H1 (cell line): ENCODE measurements around the gene HERC3. TPM values are rescaled to one million over a fixed set of nuclear protein-coding genes. Genes with fewer than 3 reads are reported as not detected.

Source experiments
- CTCF ChIA-PET: fragments of 300-600 bp; sonication (Branson Sonifier 250); formaldehyde crosslinking; loops from one replicate; lab custom pipeline; 2021; ENCODE audit not compliant: partially characterized antibody; lab: Charles Lee
- POLR2A ChIA-PET: fragments of 300-600 bp; sonication (Branson Sonifier 250); formaldehyde crosslinking; loops from one replicate; lab custom pipeline; 2021; ENCODE audit warnings: inconsistent platforms; ENCODE audit not compliant: partially characterized antibody; lab: Charles Lee
- DNase-seq, 2 experiments: peaks; one replicate each; pipeline versions ENCODE4 v3.0.0 to v3.0.0-alpha.2; 2010 to 2022; ENCODE audit warnings: low spot score in 2 of 2, low read depth in 1 of 2, mixed read lengths in 1 of 2
- FAIRE-seq: peaks from 2 replicates; lab custom pipeline; 2011; peaks lifted over from hg19 to GRCh38; lab: Jason Lieb, UNC
- H2AFZ ChIP-seq: 2 replicates; pipeline ENCODE4 v1.8.1; 2012; ENCODE audit warnings: low read length, inconsistent platforms
- H2AK5ac ChIP-seq: 2 replicates; pipeline ENCODE4 v1.6.1; 2013; ENCODE audit warnings: low read depth, low read length
- H2BK120ac ChIP-seq: replicated peaks from 2 replicates; pipeline ENCODE3; 2013; ENCODE audit warnings: low read depth, low read length, inconsistent platforms
- H2BK12ac ChIP-seq: 2 replicates; pipeline ENCODE4 v1.6.1; 2013; ENCODE audit warnings: low read depth, low read length
- H2BK15ac ChIP-seq: 2 replicates; pipeline ENCODE4 v1.6.1; 2013; ENCODE audit warnings: low read length
- H2BK20ac ChIP-seq: 2 replicates; pipeline ENCODE4 v1.6.1; 2013; ENCODE audit warnings: low read length
- H2BK5ac ChIP-seq: 2 replicates; pipeline ENCODE4 v1.6.1; 2013; ENCODE audit warnings: low read depth, low read length
- H3K14ac ChIP-seq: 2 replicates; pipeline ENCODE4 v1.6.1; 2013; ENCODE audit warnings: inconsistent platforms; ENCODE audit not compliant: insufficient read length
- H3K18ac ChIP-seq: 2 replicates; pipeline ENCODE4 v1.6.1; 2013; ENCODE audit warnings: low read length; ENCODE audit errors: extremely low read depth
- H3K23ac ChIP-seq: 2 replicates; pipeline ENCODE4 v1.6.1; 2013; ENCODE audit warnings: inconsistent platforms; ENCODE audit not compliant: insufficient read length
- H3K23me2 ChIP-seq: 2 replicates; pipeline ENCODE4 v1.6.1; 2013; ENCODE audit warnings: low read depth, low read length
- H3K27ac ChIP-seq: 2 replicates; pipeline ENCODE4 v1.6.1; 2011; ENCODE audit warnings: low read depth, low read length, inconsistent platforms
- H3K27me3 ChIP-seq, 4 experiments: replicated peaks in 1 of 4; 1 replicate in 1 of 4; 2 replicates in 3 of 4; pipeline versions ENCODE4 v1.6.1 to v1.8.1; 2011 to 2013; ENCODE audit warnings: low read length in 3 of 4, mild to moderate bottlenecking in 3 of 4, inconsistent platforms in 2 of 4, mixed read lengths in 2 of 4, moderate library complexity in 1 of 4; ENCODE audit not compliant: control insufficient read depth in 3 of 4, insufficient read depth in 3 of 4; ENCODE audit errors: extremely low read depth in 1 of 4
- H3K36me3 ChIP-seq, 4 experiments: 2 replicates each; pipeline versions ENCODE4 v1.6.1 to v1.8.1; 2011 to 2013; ENCODE audit warnings: mild to moderate bottlenecking in 4 of 4, low read length in 3 of 4, moderate library complexity in 2 of 4, control low read depth in 1 of 4, inconsistent platforms in 1 of 4; ENCODE audit not compliant: insufficient read depth in 4 of 4, control insufficient read depth in 2 of 4
- H3K4ac ChIP-seq: replicated peaks from 2 replicates; pipeline ENCODE3; 2013; ENCODE audit warnings: low read length, low read depth, mixed read lengths, inconsistent platforms; ENCODE audit not compliant: insufficient read length
- H3K4me1 ChIP-seq, 4 experiments: replicated peaks in 1 of 4; 1 replicate in 1 of 4; 2 replicates in 3 of 4; pipeline versions ENCODE4 v1.6.1 to v1.8.1; 2011 to 2013; ENCODE audit warnings: low read length in 3 of 4, inconsistent platforms in 2 of 4, mixed read lengths in 1 of 4; ENCODE audit not compliant: insufficient read depth in 4 of 4, control insufficient read depth in 3 of 4
- H3K4me2 ChIP-seq, 2 experiments: 2 replicates each; pipeline versions ENCODE4 v1.6.1 to v1.8.1; 2011 to 2013; ENCODE audit warnings: low read depth in 2 of 2, low read length in 2 of 2, control low read depth in 1 of 2, inconsistent platforms in 1 of 2, mild to moderate bottlenecking in 1 of 2; ENCODE audit not compliant: insufficient read depth in 1 of 2
- H3K4me3 ChIP-seq, 4 experiments: fragments of 200-600, 300-600 bp in 1 of 4; sonication (generic), shearing (Covaris generic), sonication (Bioruptor Twin) in 1 of 4; 2 replicates each; pipeline versions ENCODE4 v1.5.1 to v1.8.1; 2011 to 2016; ENCODE audit warnings: low read length in 4 of 4, low read depth in 3 of 4, control low read depth in 2 of 4, inconsistent platforms in 2 of 4, mild to moderate bottlenecking in 2 of 4, mixed read lengths in 1 of 4, moderate library complexity in 1 of 4; ENCODE audit not compliant: insufficient read depth in 2 of 4; ENCODE audit errors: extremely low read depth in 1 of 4
- H3K56ac ChIP-seq: replicated peaks from 2 replicates; pipeline ENCODE3; 2013; ENCODE audit warnings: low read depth, mild to moderate bottlenecking, mixed read lengths, low read length, inconsistent platforms; ENCODE audit not compliant: insufficient read length
- H3K79me1 ChIP-seq: 2 replicates; pipeline ENCODE4 v1.6.1; 2013; ENCODE audit warnings: low read depth, low read length, control low read depth
- H3K79me2 ChIP-seq, 2 experiments: 2 replicates each; pipeline versions ENCODE4 v1.6.1 to v1.8.1; 2012 to 2013; ENCODE audit warnings: low read length in 2 of 2, mild to moderate bottlenecking in 2 of 2, inconsistent platforms in 1 of 2; ENCODE audit not compliant: insufficient read depth in 2 of 2, control insufficient read depth in 1 of 2
- H3K9ac ChIP-seq, 4 experiments: replicated peaks in 1 of 4; 1 replicate in 1 of 4; 2 replicates in 3 of 4; pipeline versions ENCODE4 v1.6.1 to v1.8.1; 2011 to 2013; ENCODE audit warnings: low read depth in 3 of 4, low read length in 3 of 4, control low read depth in 2 of 4, mild to moderate bottlenecking in 2 of 4, moderate library complexity in 2 of 4, inconsistent platforms in 1 of 4; ENCODE audit errors: extremely low read depth in 1 of 4
- H3K9me3 ChIP-seq, 2 experiments: 2 replicates each; pipeline versions ENCODE4 v1.6.1 to v1.8.1; 2012 to 2013; ENCODE audit warnings: mild to moderate bottlenecking in 2 of 2, moderate library complexity in 2 of 2, control low read depth in 1 of 2, inconsistent platforms in 1 of 2, low read depth in 1 of 2, low read length in 1 of 2, mixed read lengths in 1 of 2; ENCODE audit not compliant: insufficient read depth in 2 of 2
- H4K20me1 ChIP-seq, 2 experiments: replicated peaks in 1 of 2; 2 replicates each; pipeline versions ENCODE3 to v1.8.1; 2011 to 2013; ENCODE audit warnings: inconsistent platforms in 2 of 2, low read length in 2 of 2, mild to moderate bottlenecking in 1 of 2; ENCODE audit not compliant: insufficient read depth in 2 of 2, control insufficient read depth in 1 of 2
- H4K5ac ChIP-seq: 2 replicates; pipeline ENCODE4 v1.6.1; 2013; ENCODE audit warnings: low read length, low read depth, mixed read lengths, inconsistent platforms; ENCODE audit not compliant: insufficient read length
- H4K8ac ChIP-seq: 2 replicates; pipeline ENCODE4 v1.8.0; 2013; ENCODE audit warnings: mild to moderate bottlenecking, moderate library complexity, low read length, inconsistent platforms; ENCODE audit not compliant: insufficient read depth; ENCODE audit errors: extremely low read depth
- H4K91ac ChIP-seq: replicated peaks from 2 replicates; pipeline ENCODE3; 2013; ENCODE audit warnings: low read length, mixed read lengths, inconsistent platforms; ENCODE audit not compliant: insufficient read length
- ATF3 ChIP-seq: IDR thresholded peaks from 2 replicates; pipeline ENCODE4 v1.6.1; 2011; ENCODE audit warnings: low read depth, mild to moderate bottlenecking, low read length; ENCODE audit not compliant: insufficient read depth
- GTF2F1 ChIP-seq: IDR thresholded peaks from 2 replicates; pipeline ENCODE4 v1.6.1; 2012; ENCODE audit warnings: low read depth, low read length, improper control_type of control experiment, borderline replicate concordance
- JUN ChIP-seq: IDR thresholded peaks from 2 replicates; pipeline ENCODE4 v1.6.1; 2011; ENCODE audit warnings: low read depth, mild to moderate bottlenecking, improper control_type of control experiment, low read length
- NANOG ChIP-seq: IDR thresholded peaks from 2 replicates; pipeline ENCODE4 v1.6.1; 2011; ENCODE audit warnings: low read length, low read depth, mild to moderate bottlenecking, inconsistent platforms; ENCODE audit not compliant: insufficient read depth, poor library complexity, severe bottlenecking
- RAD21 ChIP-seq, 2 experiments: IDR thresholded peaks in 1 of 2; conservative IDR thresholded peaks in 1 of 2; 2 replicates each; pipeline ENCODE4 v1.6.1; 2011; ENCODE audit warnings: low read depth in 2 of 2, low read length in 2 of 2, improper control_type of control experiment in 1 of 2, inconsistent platforms in 1 of 2, mild to moderate bottlenecking in 1 of 2, moderate library complexity in 1 of 2
- RBBP5 ChIP-seq: IDR thresholded peaks from 2 replicates; pipeline ENCODE4 v1.7.1; 2012; ENCODE audit warnings: low read depth, mild to moderate bottlenecking, inconsistent platforms, low read length, moderate library complexity, borderline replicate concordance
- SAP30 ChIP-seq: fragments of 300-600 bp; sonication (generic); IDR thresholded peaks from 2 replicates; pipeline ENCODE4 v1.7.1; 2012; ENCODE audit warnings: low read length, moderate library complexity, mild to moderate bottlenecking, inconsistent platforms; ENCODE audit not compliant: insufficient read depth, insufficient replicate concordance
- SIN3A ChIP-seq, 2 experiments: IDR thresholded peaks in 1 of 2; conservative IDR thresholded peaks in 1 of 2; 2 replicates each; pipeline ENCODE4 v1.6.1; 2011 to 2012; ENCODE audit warnings: low read length in 2 of 2, improper control_type of control experiment in 1 of 2, low read depth in 1 of 2, mild to moderate bottlenecking in 1 of 2
- SIX5 ChIP-seq: IDR thresholded peaks from 2 replicates; pipeline ENCODE4 v1.6.1; 2011; ENCODE audit warnings: mild to moderate bottlenecking, low read depth, low read length
- SUZ12 ChIP-seq: fragments of 200-600 bp; sonication (generic); IDR thresholded peaks from 2 replicates; pipeline ENCODE4 v1.6.1; 2012; ENCODE audit warnings: mild to moderate bottlenecking, inconsistent platforms, low read length, moderate library complexity, mixed read lengths
- polyA plus RNA-seq, 7 experiments: library from polyadenylated mRNA; depleted of rRNA in 3 of 7; stranded (reverse) in 5 of 7; unstranded in 2 of 7; fragments of >200 nt in 5 of 7; fragments of 200-250 nt in 2 of 7; gene quantifications; 1 replicate in 5 of 7; 2 replicates in 1 of 7; 4 replicates in 1 of 7; pipeline versions ENCODE4 v1.2.1 to v1.2.3, GENCODE V29; 2011 to 2013; ENCODE audit warnings: missing spikeins in 2 of 7, mixed read lengths in 2 of 7
- total RNA-seq: library from RNA; stranded (reverse); fragmentation: NEBNext Ultra II Directional; extraction: Animal tissue kit (Norgen Biotek cat#: 25700); gene quantifications from 2 replicates; pipeline ENCODE4 v1.2.1, GENCODE V29; 2021

The HERC3 gene
- total and polyA plus RNA-seq, 2 of the 8 experiments (the other 6 are each of a cell fraction or from before 2014, with no cell fraction given) = 1.4 to 5.7 TPM

- Histone ChIP-seq H3K18ac (no peak overlapping the region), H2BK15ac (no peak overlapping the region), H3K79me1 (no peaks in the 10 kb centered on the region), H3K79me2 (no peaks in the 10 kb centered on the region), H3K4me2 (no peak overlapping the region), H2BK5ac (no peak overlapping the region), H2BK12ac (no peak overlapping the region), H2BK120ac (no peak overlapping the region), H3K56ac (no peak overlapping the region), H3K36me3 (no peaks in the 10 kb centered on the region), H3K4me3 (no peak overlapping the region), H3K4me1 (peaks cover 3 to 11% (median 8%) of the 10 kb centered on the region in 4 experiments; a peak in 4 of 7 replicates), H3K4ac (no peak overlapping the region), H3K9ac (no peak overlapping the region), H2AK5ac (no peak overlapping the region), H4K5ac (no peak overlapping the region), H2BK20ac (no peak overlapping the region), H3K23me2 (no peaks in the 10 kb centered on the region), H3K27me3 (no peaks in the 10 kb centered on the region), H4K20me1 (peaks cover 0 to 3% of the 10 kb centered on the region in 2 experiments), H3K9me3 (no peaks in the 10 kb centered on the region), H4K8ac (no peak overlapping the region), H3K27ac (no peak overlapping the region), H4K91ac (no peak overlapping the region), H3K14ac (no peak overlapping the region), H3K23ac (no peak overlapping the region), H2AFZ (no peak overlapping the region)
- no peak for DNase-seq
- no peak for FAIRE-seq
- ChIA-PET POLR2A (no interaction called here), CTCF (interaction anchor here (0.7 to 2.3 kb wide), 2 partner anchors 10 to 22 kb away, joined by 4 to 7 read pairs; no protein-coding TSS in a partner anchor)
- no peak for TF ChIP-seq SIN3A (conservative IDR thresholded peaks at IDR 0.05 in 1 of 2, IDR thresholded peaks at IDR 0.05 in 1 of 2; ENCODE audit: low read depth in 1 of 2, low read length in 2 of 2)
- no peak for TF ChIP-seq SUZ12
- TF ChIP-seq ATF3 = no peak
- no peak for TF ChIP-seq GTF2F1
- TF ChIP-seq JUN = no peak
- no peak for TF ChIP-seq NANOG
- TF ChIP-seq SAP30 = no peak
- TF ChIP-seq SIX5 = no peak
- TF ChIP-seq RBBP5 = no peak
- no peak for TF ChIP-seq RAD21 (IDR thresholded peaks at IDR 0.05 in 1 of 2, conservative IDR thresholded peaks at IDR 0.05 in 1 of 2; ENCODE audit: low read depth in 2 of 2, low read length in 2 of 2)
Measured at GRCh38 chr4:88757067-88757466, 164.8 kb downstream of the HERC3 start.
